HL-60 (cell line): ENCODE measurements around the gene MST1.

Source experiments
- DNase-seq, 2 experiments: peaks; one replicate each; pipeline ENCODE4 v3.0.0-alpha.2; 2010 to 2020; ENCODE audit warnings: low read depth in 1 of 2, low spot score in 1 of 2
- H3K27ac ChIP-seq: fragments of 250-450 bp; sonication (Bioruptor Pico); replicated peaks from 2 replicates; pipeline ENCODE4 v1.5.1; 2020; ENCODE audit warnings: mild to moderate bottlenecking, moderate library complexity
- H3K27me3 ChIP-seq: fragments of 250-450 bp; sonication (Bioruptor Pico); 2 replicates; pipeline ENCODE4 v1.5.1; 2021; ENCODE audit warnings: mild to moderate bottlenecking, moderate library complexity; ENCODE audit not compliant: insufficient read depth, poor library complexity, severe bottlenecking
- H3K4me3 ChIP-seq: replicated peaks from 2 replicates; pipeline ENCODE4 v1.5.1; 2011; ENCODE audit warnings: mild to moderate bottlenecking, control low read depth, low read length; ENCODE audit not compliant: insufficient read depth
- GABPA ChIP-seq: IDR thresholded peaks from 2 replicates; pipeline ENCODE4 v1.6.1; 2012; ENCODE audit warnings: low read depth
- POLR2AphosphoS5 ChIP-seq: IDR thresholded peaks from 2 replicates; pipeline ENCODE4 v1.6.1; 2012; ENCODE audit warnings: low read depth
- SPI1 ChIP-seq: IDR thresholded peaks from 2 replicates; pipeline ENCODE4 v1.6.1; 2012; ENCODE audit warnings: low read depth, mild to moderate bottlenecking, borderline replicate concordance
- TF ChIP-seq, protein P1 (sequence below): IDR thresholded peaks from one replicate; pipeline ENCODE4 v1.5.1; 2011; ENCODE audit warnings: low read length, control low read depth, inconsistent platforms; ENCODE audit not compliant: insufficient read depth
- TF ChIP-seq, protein P2 (sequence below): IDR thresholded peaks from 2 replicates; pipeline ENCODE4 v1.6.1; 2012; ENCODE audit warnings: low read depth; ENCODE audit not compliant: insufficient replicate concordance

The MST1 gene

DNA sequence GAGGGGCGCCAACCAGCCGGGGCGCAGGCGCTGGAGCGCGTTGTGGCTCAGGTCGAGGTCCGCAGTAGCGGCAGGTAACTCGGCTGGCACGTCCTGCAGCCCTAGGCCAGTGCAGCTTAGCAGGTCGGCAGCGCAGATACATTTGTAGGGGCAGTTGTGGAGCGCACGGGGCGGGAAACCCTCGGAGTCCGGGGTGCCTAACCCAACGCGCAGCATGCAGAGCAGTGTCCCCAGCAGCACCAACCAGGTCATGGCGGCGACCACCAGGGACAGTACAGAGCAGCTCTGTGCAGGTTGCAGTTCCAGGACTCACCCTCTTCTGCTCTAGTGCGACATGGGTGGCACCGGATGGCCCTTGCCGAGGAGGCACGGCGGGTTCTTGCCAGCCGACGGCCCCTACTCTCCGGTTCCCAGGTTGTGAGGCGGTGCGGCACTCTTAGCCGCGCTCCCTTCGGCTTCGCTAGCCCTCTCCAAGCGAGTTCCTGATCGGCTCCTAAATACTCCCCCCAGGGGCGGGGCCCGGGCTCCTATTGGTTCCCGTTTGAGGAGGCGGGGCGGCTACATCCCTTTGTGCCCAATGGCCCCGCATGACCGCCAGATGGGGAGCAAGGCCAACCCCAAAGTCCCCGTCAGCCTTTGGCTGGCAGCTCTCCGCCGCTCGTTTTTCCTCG, 30.1 kb upstream of the MST1 start, which contains the start of gene AMIGO3:
TSS of gene AMIGO3 (minus strand) at position 471 of the 671 bp plus-strand sequence. CDS start at position 252, 219 bp downstream.
- TF ChIP-seq, protein P1, sequence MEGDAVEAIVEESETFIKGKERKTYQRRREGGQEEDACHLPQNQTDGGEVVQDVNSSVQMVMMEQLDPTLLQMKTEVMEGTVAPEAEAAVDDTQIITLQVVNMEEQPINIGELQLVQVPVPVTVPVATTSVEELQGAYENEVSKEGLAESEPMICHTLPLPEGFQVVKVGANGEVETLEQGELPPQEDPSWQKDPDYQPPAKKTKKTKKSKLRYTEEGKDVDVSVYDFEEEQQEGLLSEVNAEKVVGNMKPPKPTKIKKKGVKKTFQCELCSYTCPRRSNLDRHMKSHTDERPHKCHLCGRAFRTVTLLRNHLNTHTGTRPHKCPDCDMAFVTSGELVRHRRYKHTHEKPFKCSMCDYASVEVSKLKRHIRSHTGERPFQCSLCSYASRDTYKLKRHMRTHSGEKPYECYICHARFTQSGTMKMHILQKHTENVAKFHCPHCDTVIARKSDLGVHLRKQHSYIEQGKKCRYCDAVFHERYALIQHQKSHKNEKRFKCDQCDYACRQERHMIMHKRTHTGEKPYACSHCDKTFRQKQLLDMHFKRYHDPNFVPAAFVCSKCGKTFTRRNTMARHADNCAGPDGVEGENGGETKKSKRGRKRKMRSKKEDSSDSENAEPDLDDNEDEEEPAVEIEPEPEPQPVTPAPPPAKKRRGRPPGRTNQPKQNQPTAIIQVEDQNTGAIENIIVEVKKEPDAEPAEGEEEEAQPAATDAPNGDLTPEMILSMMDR = peak; percentile 1
- TF ChIP-seq, protein P2, sequence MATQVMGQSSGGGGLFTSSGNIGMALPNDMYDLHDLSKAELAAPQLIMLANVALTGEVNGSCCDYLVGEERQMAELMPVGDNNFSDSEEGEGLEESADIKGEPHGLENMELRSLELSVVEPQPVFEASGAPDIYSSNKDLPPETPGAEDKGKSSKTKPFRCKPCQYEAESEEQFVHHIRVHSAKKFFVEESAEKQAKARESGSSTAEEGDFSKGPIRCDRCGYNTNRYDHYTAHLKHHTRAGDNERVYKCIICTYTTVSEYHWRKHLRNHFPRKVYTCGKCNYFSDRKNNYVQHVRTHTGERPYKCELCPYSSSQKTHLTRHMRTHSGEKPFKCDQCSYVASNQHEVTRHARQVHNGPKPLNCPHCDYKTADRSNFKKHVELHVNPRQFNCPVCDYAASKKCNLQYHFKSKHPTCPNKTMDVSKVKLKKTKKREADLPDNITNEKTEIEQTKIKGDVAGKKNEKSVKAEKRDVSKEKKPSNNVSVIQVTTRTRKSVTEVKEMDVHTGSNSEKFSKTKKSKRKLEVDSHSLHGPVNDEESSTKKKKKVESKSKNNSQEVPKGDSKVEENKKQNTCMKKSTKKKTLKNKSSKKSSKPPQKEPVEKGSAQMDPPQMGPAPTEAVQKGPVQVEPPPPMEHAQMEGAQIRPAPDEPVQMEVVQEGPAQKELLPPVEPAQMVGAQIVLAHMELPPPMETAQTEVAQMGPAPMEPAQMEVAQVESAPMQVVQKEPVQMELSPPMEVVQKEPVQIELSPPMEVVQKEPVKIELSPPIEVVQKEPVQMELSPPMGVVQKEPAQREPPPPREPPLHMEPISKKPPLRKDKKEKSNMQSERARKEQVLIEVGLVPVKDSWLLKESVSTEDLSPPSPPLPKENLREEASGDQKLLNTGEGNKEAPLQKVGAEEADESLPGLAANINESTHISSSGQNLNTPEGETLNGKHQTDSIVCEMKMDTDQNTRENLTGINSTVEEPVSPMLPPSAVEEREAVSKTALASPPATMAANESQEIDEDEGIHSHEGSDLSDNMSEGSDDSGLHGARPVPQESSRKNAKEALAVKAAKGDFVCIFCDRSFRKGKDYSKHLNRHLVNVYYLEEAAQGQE = no peak
- peak; percentile 75 for TF ChIP-seq POLR2AphosphoS5
- H3K27me3 ChIP-seq = no peaks in the 10 kb centered on the region
- no peak within 1 kb of the TSS for H3K27ac ChIP-seq
- H3K4me3 ChIP-seq = no peak within 1 kb of the TSS; the same call in 1 of the 2 replicates
- DNase-seq = peak; percentile 70 to 92

DNA sequence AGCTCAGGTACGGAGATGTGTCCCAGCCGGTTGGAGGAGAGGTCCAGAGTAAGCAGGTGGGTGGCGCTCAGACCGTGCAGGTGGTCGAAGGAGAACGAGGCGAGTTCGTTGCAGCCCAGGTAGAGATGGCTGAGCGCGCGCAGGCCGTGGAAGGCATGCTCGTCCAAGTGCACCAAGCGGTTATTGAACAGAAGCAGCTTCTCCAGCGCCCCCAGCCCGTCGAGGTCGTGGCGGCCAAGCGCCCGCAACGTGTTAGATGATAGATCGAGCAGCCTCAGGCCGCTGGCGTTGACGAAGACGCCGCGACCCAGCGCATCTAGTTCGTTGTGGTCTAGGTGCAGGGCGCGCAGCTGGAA, 29.6 kb upstream of the MST1 start:
- Histone ChIP-seq H3K27ac (no peak overlapping the region), H3K27me3 (no peaks in the 10 kb centered on the region), H3K4me3 (no peak overlapping the region)
- TF ChIP-seq GABPA (no peak), POLR2AphosphoS5 (no peak), SPI1 (no peak)
- TF ChIP-seq, protein P2 = no peak
- TF ChIP-seq, protein P1 = no peak
- DNase-seq = no peak

DNA sequence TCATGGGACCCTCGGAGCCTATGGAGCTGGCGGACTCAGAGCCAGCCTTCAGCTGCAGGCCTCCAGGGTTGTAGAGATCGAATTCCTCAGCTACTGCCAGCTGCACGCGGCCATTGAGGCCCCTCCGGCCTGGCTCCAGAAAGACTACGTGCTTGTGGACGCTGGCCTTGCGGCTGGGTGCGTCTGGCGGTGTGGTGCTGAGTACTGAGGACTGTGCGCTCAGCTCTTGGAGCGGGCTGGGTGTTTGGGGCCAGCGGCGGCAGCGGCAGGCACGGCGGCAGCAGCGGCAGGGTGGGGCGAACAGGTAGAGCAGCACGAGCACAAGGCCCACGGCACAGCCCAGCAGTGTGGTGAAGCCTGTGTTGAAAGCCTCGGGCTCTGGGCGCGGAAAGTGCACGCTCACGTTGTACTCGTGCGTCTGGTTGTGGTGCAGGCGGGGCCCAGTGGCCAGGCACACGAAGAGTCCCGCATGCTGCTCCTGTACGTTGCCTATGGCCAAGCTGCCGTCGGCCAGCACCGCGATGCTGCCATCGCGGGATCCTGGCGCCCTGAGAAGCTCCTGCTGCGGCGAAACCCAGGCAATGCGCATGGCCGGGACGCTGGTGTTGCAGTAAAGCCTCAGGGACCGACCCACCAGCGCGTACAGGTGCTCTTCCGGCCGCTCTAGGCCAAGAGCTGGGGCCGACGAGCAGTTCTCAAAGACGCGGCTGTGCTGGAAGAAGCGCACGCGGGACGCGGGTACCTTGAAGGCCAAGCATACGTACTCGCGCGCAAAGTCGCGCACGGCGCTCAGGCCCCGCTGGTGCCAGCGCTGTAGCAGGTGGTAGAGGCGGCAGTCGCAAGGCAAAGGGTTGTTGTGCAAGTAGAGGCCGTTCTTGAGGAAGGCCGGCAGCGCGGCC, 28.9 kb upstream of the MST1 start:
- no peak overlapping the region for H3K27ac ChIP-seq

More for the DNA sequence above, 28.9 kb upstream of the MST1 start:
- TF ChIP-seq POLR2AphosphoS5 = no peak; the same call in 1 of the 2 replicates
- TF ChIP-seq SPI1 = no peak
- TF ChIP-seq, protein P1 = no peak
- TF ChIP-seq, protein P2 = no peak
- TF ChIP-seq GABPA = no peak
- no peaks in the 10 kb centered on the region for H3K27me3 ChIP-seq
- H3K4me3 ChIP-seq = no peak overlapping the region
- DNase-seq = no peak
